ENCODE data around the gene EP300. TPM values are rescaled to one million over a fixed set of nuclear protein-coding genes. Genes with fewer than 3 reads are reported as not detected.
A peak's percentile ranks its signal among the peaks of the same experiment; 100 is the strongest.

Gene EP300
- total and polyA plus RNA-seq, 11 donors = 11.4 to 58.0 (median 34.7) TPM

- Histone ChIP-seq H3K9me3 (no peaks in the 10 kb centered on the region), H3K4me3 (no peak overlapping the region), H3K27me3 (no peaks in the 10 kb centered on the region), H3K36me3 (peaks cover 2 to 100% (median 100%) of the 10 kb centered on the region in 9 donors), H3K4me1 (no peaks in the 10 kb centered on the region), H3K27ac (no peak overlapping the region)
- WGBS, 4 donors = 71 to 76% (median 76%) methylated on average over 4 of the region's 4 CpGs
- DNase-seq (no peak), ATAC-seq (no peak)
- intact Hi-C loops (cut with DNase I) = loop anchor here in 1 of 10 donors (10.0 kb wide), 1 partner anchor 222 kb away; no protein-coding TSS in a partner anchor
- TF ChIP-seq CTCF (IDR thresholded peaks at IDR 0.05) = no peak
Observed at GRCh38 chr22:41146573-41146972, 54.2 kb downstream of the EP300 start.

- WGBS, 4 donors = 74 to 85% (median 83%) methylated on average over 5 of the region's 5 CpGs
- no peak overlapping the region for H3K4me3 ChIP-seq
- H3K4me1 ChIP-seq = no peaks in the 10 kb centered on the region
- H3K27ac ChIP-seq = no peak overlapping the region
- H3K9me3 ChIP-seq = no peaks in the 10 kb centered on the region
- DNase-seq = no peak
- H3K36me3 ChIP-seq = peaks cover 2 to 100% (median 100%) of the 10 kb centered on the region in 9 donors
- no peaks in the 10 kb centered on the region for H3K27me3 ChIP-seq
- no peak for ATAC-seq
- intact Hi-C loops (cut with DNase I) = loop anchor here in 1 of 10 donors (10.0 kb wide), 1 partner anchor 223 kb away; no protein-coding TSS in a partner anchor
- TF ChIP-seq CTCF (IDR thresholded peaks at IDR 0.05) (no peak), POLR2A (IDR thresholded peaks at IDR 0.05) (no peak)
Observed at GRCh38 chr22:41147722-41148121, 55.3 kb downstream of the EP300 start.

- no peaks in the 10 kb centered on the region for H3K27me3 ChIP-seq
- no peak for ATAC-seq
- no peak overlapping the region for H3K4me3 ChIP-seq
- no peak overlapping the region for H3K27ac ChIP-seq
- intact Hi-C loops (cut with DNase I) = loop anchor here in 1 of 10 donors (5.0 kb wide), 1 partner anchor 36 kb away; no protein-coding TSS in a partner anchor
- WGBS, 4 donors = 92 to 95% (median 95%) methylated on average over 7 of the region's 7 CpGs
- no peaks in the 10 kb centered on the region for H3K9me3 ChIP-seq
- TF ChIP-seq CTCF (IDR thresholded peaks at IDR 0.05) (no peak), POLR2A (IDR thresholded peaks at IDR 0.05) (no peak)
- H3K4me1 ChIP-seq = no peaks in the 10 kb centered on the region
- H3K36me3 ChIP-seq = peaks cover 0 to 100% (median 100%) of the 10 kb centered on the region in 9 donors
- no peak for DNase-seq
Observed at GRCh38 chr22:41152902-41153301, 60.5 kb downstream of the EP300 start.

- no peaks in the 10 kb centered on the region for H3K4me1 ChIP-seq
- ATAC-seq (peak in 1 of 4 donors; percentile 68), DNase-seq (no peak)
- no peak for TF ChIP-seq CTCF (IDR thresholded peaks at IDR 0.05)
- TF ChIP-seq POLR2A (IDR thresholded peaks at IDR 0.05) = no peak
- intact Hi-C loops (cut with DNase I) = no loop called here
- no peak overlapping the region for H3K4me3 ChIP-seq
- H3K36me3 ChIP-seq = peaks cover 4 to 100% (median 100%) of the 10 kb centered on the region in 9 donors
- H3K9me3 ChIP-seq = no peaks in the 10 kb centered on the region
- peak overlapping the region in 1 of 12 donors; percentile 5 for H3K27ac ChIP-seq
- 31 to 41% (median 37%) methylated on average over 4 of the region's 4 CpGs for WGBS, 4 donors
- no peaks in the 10 kb centered on the region for H3K27me3 ChIP-seq
Observed at GRCh38 chr22:41157083-41157482, 64.7 kb downstream of the EP300 start.
